ENCODE measurements around the gene TPX2.

Gene TPX2

DNA sequence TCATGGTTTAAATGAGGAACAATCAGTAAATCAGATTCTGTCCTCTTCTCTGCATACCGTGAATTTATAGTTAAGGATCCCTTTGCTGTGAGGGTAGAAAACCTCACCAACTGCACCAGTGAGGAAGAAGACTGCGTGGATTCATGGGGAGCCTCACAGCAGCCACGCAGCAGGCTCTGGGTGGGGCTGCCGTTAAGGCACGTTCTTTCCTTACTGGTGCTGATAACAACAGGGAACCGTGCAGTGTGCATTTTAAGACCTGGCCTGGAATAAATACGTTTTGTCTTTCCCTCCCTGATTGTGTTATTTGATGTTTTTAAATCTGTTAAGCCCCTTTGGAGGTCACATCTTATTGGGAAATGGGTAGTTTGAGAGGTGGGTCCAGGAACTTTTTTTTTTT, 62.4 kb downstream of the TPX2 start:
- Histone ChIP-seq H3K9me2 (replicated peaks; ENCODE audit: insufficient read depth, low read length) (no peaks in the 10 kb centered on the region), H3K27ac (ENCODE audit: low read depth, low read length) (no peak overlapping the region)

DNA sequence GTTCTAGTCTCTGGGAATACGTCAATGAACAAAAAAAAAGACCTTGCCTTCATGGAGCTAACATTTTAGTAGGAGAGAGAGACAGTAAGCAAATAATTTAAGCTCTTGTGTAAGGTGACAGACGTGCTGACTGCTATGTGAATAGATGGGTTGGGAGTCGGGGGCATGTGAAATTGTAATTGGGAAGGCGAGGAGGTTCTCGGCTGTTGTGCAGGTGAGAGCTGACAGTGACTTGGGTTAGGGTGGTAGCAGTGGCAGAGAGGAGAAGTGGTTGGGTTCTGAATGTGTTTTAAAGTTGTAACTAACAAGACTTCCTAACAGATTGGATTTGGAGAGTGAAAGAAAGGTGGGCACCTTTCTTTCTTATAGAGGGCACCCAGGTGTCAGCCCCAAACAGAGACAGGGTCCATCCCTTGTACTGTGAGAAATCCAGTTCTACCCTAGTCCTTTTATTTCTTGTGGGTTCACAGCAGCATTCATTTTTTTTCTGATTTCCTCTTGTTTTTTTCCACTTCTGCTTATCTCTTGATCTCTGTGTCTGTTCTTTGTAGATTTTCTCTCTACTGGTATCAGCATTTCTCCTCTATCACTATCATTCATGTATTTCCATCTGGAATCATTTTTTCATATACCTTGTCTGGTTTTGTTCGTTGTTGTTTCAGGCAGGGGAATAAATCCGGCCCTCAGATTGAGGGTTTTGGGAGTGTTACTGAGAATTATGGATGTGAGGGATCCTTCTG, 64.6 kb downstream of the TPX2 start:
- TF ChIP-seq EZH2phosphoT487 (conservative IDR thresholded peaks at IDR 0.05; ENCODE audit: low read length), result no peak
- TF ChIP-seq, protein P1, sequence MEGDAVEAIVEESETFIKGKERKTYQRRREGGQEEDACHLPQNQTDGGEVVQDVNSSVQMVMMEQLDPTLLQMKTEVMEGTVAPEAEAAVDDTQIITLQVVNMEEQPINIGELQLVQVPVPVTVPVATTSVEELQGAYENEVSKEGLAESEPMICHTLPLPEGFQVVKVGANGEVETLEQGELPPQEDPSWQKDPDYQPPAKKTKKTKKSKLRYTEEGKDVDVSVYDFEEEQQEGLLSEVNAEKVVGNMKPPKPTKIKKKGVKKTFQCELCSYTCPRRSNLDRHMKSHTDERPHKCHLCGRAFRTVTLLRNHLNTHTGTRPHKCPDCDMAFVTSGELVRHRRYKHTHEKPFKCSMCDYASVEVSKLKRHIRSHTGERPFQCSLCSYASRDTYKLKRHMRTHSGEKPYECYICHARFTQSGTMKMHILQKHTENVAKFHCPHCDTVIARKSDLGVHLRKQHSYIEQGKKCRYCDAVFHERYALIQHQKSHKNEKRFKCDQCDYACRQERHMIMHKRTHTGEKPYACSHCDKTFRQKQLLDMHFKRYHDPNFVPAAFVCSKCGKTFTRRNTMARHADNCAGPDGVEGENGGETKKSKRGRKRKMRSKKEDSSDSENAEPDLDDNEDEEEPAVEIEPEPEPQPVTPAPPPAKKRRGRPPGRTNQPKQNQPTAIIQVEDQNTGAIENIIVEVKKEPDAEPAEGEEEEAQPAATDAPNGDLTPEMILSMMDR (IDR thresholded peaks at IDR 0.05; ENCODE audit: insufficient read depth, low read length, poor library complexity, severe bottlenecking), result no peak
- H3K36me3 ChIP-seq (ENCODE audit: low read length), result peaks cover 26% of the 10 kb centered on the region
- H4K20me1 ChIP-seq (ENCODE audit: low read depth, low read length), result no peaks in the 10 kb centered on the region
- peaks cover 23% of the 10 kb centered on the region; the same call in 1 of the 2 replicates for H3F3A ChIP-seq (ENCODE audit: insufficient read depth)
- no peaks in the 10 kb centered on the region for H3K9me3 ChIP-seq (ENCODE audit: insufficient read depth, low read length)
- no peaks in the 10 kb centered on the region for H3K27me3 ChIP-seq (ENCODE audit: low read length)
- H3K9ac ChIP-seq (ENCODE audit: low read length), result no peak overlapping the region
- no peaks in the 10 kb centered on the region for H3K9me2 ChIP-seq (replicated peaks; ENCODE audit: insufficient read depth, low read length)
- H3K79me2 ChIP-seq (ENCODE audit: insufficient read depth, low read length), result no peaks in the 10 kb centered on the region
- no peak overlapping the region for H3K4me3 ChIP-seq (ENCODE audit: insufficient read depth, low read length, poor library complexity, severe bottlenecking)
- no peak overlapping the region for H3K4me2 ChIP-seq (ENCODE audit: low read depth, low read length, poor library complexity, severe bottlenecking)
- no peak overlapping the region for H3K27ac ChIP-seq (ENCODE audit: low read depth, low read length)
- H2AFZ ChIP-seq (ENCODE audit: low read depth, low read length, severe bottlenecking), result no peak overlapping the region

More for the DNA sequence above, 62.4 kb downstream of the TPX2 start:
- peaks cover 47% of the 10 kb centered on the region for H3K36me3 ChIP-seq (ENCODE audit: low read length)
- no peak overlapping the region for H2AFZ ChIP-seq (ENCODE audit: low read depth, low read length, severe bottlenecking)
- H3K4me2 ChIP-seq (ENCODE audit: low read depth, low read length, poor library complexity, severe bottlenecking), result no peak overlapping the region
- no peak overlapping the region for H3K4me3 ChIP-seq (ENCODE audit: insufficient read depth, low read length, poor library complexity, severe bottlenecking)
- TF ChIP-seq, protein P1 (IDR thresholded peaks at IDR 0.05; ENCODE audit: insufficient read depth, low read length, poor library complexity, severe bottlenecking), result no peak
- no peak for TF ChIP-seq EZH2phosphoT487 (conservative IDR thresholded peaks at IDR 0.05; ENCODE audit: low read length)
- H3K79me2 ChIP-seq (ENCODE audit: insufficient read depth, low read length), result no peaks in the 10 kb centered on the region
- no peaks in the 10 kb centered on the region for H3K27me3 ChIP-seq (ENCODE audit: low read length)
- H3K9ac ChIP-seq (ENCODE audit: low read length), result no peak overlapping the region
- peaks cover 19% of the 10 kb centered on the region; the same call in 1 of the 2 replicates for H3F3A ChIP-seq (ENCODE audit: insufficient read depth)
- no peaks in the 10 kb centered on the region for H3K9me3 ChIP-seq (ENCODE audit: insufficient read depth, low read length)
- peaks cover under 1% of the 10 kb centered on the region; the same call in 1 of the 2 replicates for H4K20me1 ChIP-seq (ENCODE audit: low read depth, low read length)

DNA sequence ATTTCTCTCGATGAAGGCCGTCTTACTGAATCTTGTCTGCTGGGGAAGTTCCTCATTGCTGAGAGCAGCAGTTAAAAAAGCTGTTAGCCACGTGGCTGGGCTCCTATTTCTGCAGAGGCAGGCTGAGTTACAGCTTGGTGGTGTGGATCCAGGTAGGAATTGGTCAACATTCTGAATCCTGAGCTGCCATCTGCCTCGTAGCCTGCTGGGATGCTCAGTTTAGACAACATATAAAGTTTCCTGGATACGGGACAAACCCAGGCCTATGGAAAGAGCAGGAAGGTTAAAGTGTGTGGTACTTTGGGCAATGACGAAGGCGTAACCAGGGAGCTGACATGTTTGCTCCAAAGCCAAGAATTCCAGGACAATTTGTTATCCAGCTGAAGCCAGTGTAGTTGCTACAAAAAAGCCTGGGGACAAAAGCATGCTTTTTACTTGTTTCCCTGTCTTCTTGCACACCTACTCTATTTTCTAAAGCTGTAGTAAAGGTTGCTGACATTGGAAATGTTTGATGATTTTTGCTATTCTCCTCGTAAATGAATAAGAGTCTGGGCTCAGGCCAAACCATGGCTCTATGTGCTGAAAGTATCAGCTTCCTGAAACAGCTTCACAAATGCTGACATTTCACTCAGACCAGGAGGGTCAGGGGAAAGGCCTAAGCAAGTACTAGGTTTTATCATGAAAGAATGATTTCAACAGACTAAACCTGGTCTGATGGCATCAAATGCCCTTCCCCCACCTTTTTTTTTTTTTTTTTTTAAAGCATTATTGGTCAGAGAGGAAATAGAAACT, 67.7 kb downstream of the TPX2 start:
- Histone ChIP-seq H2AFZ (ENCODE audit: low read depth, low read length, severe bottlenecking) (no peak overlapping the region), H3K79me2 (ENCODE audit: insufficient read depth, low read length) (no peaks in the 10 kb centered on the region), H3K36me3 (ENCODE audit: low read length) (no peaks in the 10 kb centered on the region), H3F3A (ENCODE audit: insufficient read depth) (peaks cover 18% of the 10 kb centered on the region; the same call in 1 of the 2 replicates), H3K4me2 (ENCODE audit: low read depth, low read length, poor library complexity, severe bottlenecking) (no peak overlapping the region), H3K9ac (ENCODE audit: low read length) (no peak overlapping the region), H3K27ac (ENCODE audit: low read depth, low read length) (no peak overlapping the region), H3K9me3 (ENCODE audit: insufficient read depth, low read length) (no peaks in the 10 kb centered on the region), H3K4me3 (ENCODE audit: insufficient read depth, low read length, poor library complexity, severe bottlenecking) (no peak overlapping the region), H4K20me1 (ENCODE audit: low read depth, low read length) (no peaks in the 10 kb centered on the region), H3K9me2 (replicated peaks; ENCODE audit: insufficient read depth, low read length) (no peaks in the 10 kb centered on the region), H3K27me3 (ENCODE audit: low read length) (no peaks in the 10 kb centered on the region)
- TF ChIP-seq, protein P1 (IDR thresholded peaks at IDR 0.05; ENCODE audit: insufficient read depth, low read length, poor library complexity, severe bottlenecking), result no peak
- TF ChIP-seq EZH2phosphoT487 (conservative IDR thresholded peaks at IDR 0.05; ENCODE audit: low read length), result no peak
